ENCODE data around the gene NAPSA. TPM values are rescaled to one million over a fixed set of nuclear protein-coding genes. Genes with fewer than 3 reads are reported as not detected.
A peak's percentile ranks its signal among the peaks of the same experiment; 100 is the strongest.
"Not testable (repeated sequence)": the region's sequence is repeated elsewhere in the genome, so short reads cannot be mapped to it uniquely, and the experiment has no call there.

NAPSA gene
- total RNA-seq, 4 donors from 2014 or later: 0.46 to 3.4 (median 1.5) TPM

GRCh38 chr19:50331994-50332243 lies 33.5 kb downstream of the NAPSA start:
- no peak for DNase-seq
- peak overlapping the region; percentile 79 to 93 (median 93) for H3K27ac ChIP-seq
- peaks cover 37 to 39% of the 10 kb centered on the region in 2 donors for H3K4me1 ChIP-seq
- H3K27me3 ChIP-seq: no peaks in the 10 kb centered on the region
- TF ChIP-seq POLR2A (IDR thresholded peaks at IDR 0.05) (no peak), CTCF (IDR thresholded peaks at IDR 0.05) (no peak)
- peak overlapping the region in 2 of 3 donors; percentile 15 to 55 for H3K4me3 ChIP-seq (replicated peaks in 1 of 3)
- 0% methylated on average over 2 of the region's 2 CpGs for WGBS, 2 donors
- no peaks in the 10 kb centered on the region for H3K9me3 ChIP-seq
- intact Hi-C loops (cut with DNase I): no loop called here
- no peaks in the 10 kb centered on the region for H3K36me3 ChIP-seq

GRCh38 chr19:50331221-50331993 lies 34.0 kb downstream of the NAPSA start:
- no peaks in the 10 kb centered on the region for H3K27me3 ChIP-seq
- peak overlapping the region; percentile 79 to 93 (median 93) for H3K27ac ChIP-seq

GRCh38 chr19:50330365-50331078 lies 34.9 kb downstream of the NAPSA start:
- TF ChIP-seq POLR2A (IDR thresholded peaks at IDR 0.05) (peak; percentile 36 to 62), CTCF (IDR thresholded peaks at IDR 0.05) (no peak)
- Histone ChIP-seq H3K4me3 (replicated peaks in 1 of 3) (peak overlapping the region in 1 of 3 donors; percentile 32), H3K27ac (peak overlapping the region; percentile 53 to 84 (median 71))

More at GRCh38 chr19:50331221-50331993, 34.0 kb downstream of the NAPSA start:
- intact Hi-C loops (cut with DNase I): no loop called here
- DNase-seq: no peak
- Histone ChIP-seq H3K4me3 (replicated peaks in 1 of 3) (peak overlapping the region in 2 of 3 donors; percentile 15 to 55), H3K9me3 (no peaks in the 10 kb centered on the region), H3K4me1 (peaks cover 42 to 44% of the 10 kb centered on the region in 2 donors), H3K36me3 (no peaks in the 10 kb centered on the region)
- TF ChIP-seq POLR2A (IDR thresholded peaks at IDR 0.05) (no peak), CTCF (IDR thresholded peaks at IDR 0.05) (no peak)
- WGBS, 2 donors: 12% methylated on average over 10 of the region's 10 CpGs

GRCh38 chr19:50329926-50330294 lies 35.5 kb downstream of the NAPSA start:
- Histone ChIP-seq H3K4me3 (replicated peaks in 1 of 3) (peak overlapping the region in 1 of 3 donors; percentile 17), H3K4me1 (peaks cover 50 to 56% of the 10 kb centered on the region in 2 donors), H3K27ac (peak overlapping the region; percentile 53 to 84 (median 71))
- DNase-seq; H3K27me3 ChIP-seq; intact Hi-C loops (cut with DNase I); H3K9me3 ChIP-seq; H3K36me3 ChIP-seq: not testable (repeated sequence)
- WGBS, 2 donors: 15 to 17% methylated on average over 18 of the region's 18 CpGs

More at GRCh38 chr19:50330365-50331078, 34.9 kb downstream of the NAPSA start:
- H3K36me3 ChIP-seq: no peaks in the 10 kb centered on the region
- intact Hi-C loops (cut with DNase I): no loop called here
- no peaks in the 10 kb centered on the region for H3K27me3 ChIP-seq
- no peaks in the 10 kb centered on the region for H3K9me3 ChIP-seq
- DNase-seq: peak; percentile 91 to 93
- WGBS, 2 donors: 2 to 3% methylated on average over 44 to 45 of the region's 48 CpGs
- H3K4me1 ChIP-seq: peaks cover 50 to 53% of the 10 kb centered on the region in 2 donors

GRCh38 chr19:50329146-50329925 lies 36.1 kb downstream of the NAPSA start, which contains the start of gene KCNC3:
Gene KCNC3, minus strand, starts transcription at chr19:50329377. Its CDS starts 295 bp downstream, at chr19:50329082.
- H3K9me3 ChIP-seq: no peaks in the 10 kb centered on the region
- peak within 1 kb of the TSS; percentile 53 to 84 (median 71) for H3K27ac ChIP-seq
- H3K4me3 ChIP-seq (replicated peaks in 1 of 3): peak within 1 kb of the TSS in 2 of 3 donors; percentile 30 to 44
- WGBS, 2 donors: 2 to 3% methylated on average over 28 to 35 of the region's 43 CpGs
- peak; percentile 100 for DNase-seq
- H3K4me1 ChIP-seq: peaks cover 50 to 53% of the 10 kb centered on the region in 2 donors
- no peaks in the 10 kb centered on the region for H3K27me3 ChIP-seq
- intact Hi-C loops (cut with DNase I): no loop called here
- TF ChIP-seq POLR2A (IDR thresholded peaks at IDR 0.05) (peak in 1 of 2 donors; percentile 93), CTCF (IDR thresholded peaks at IDR 0.05) (no peak)
- H3K36me3 ChIP-seq: no peaks in the 10 kb centered on the region
